Mucosa of descending colon (tissue), 3 donors: ENCODE data around the gene SYTL2. TPM values are rescaled to one million over a fixed set of nuclear protein-coding genes. Genes with fewer than 3 reads are reported as not detected.
"Not testable (repeated sequence)": the region's sequence is repeated elsewhere in the genome, so short reads cannot be mapped to it uniquely, and the experiment has no call there.

Source experiments
- ATAC-seq: fragments of 200-7000 bp; cut with Tn5 transposase; one replicate; pipeline ENCODE4 v1.9.1; 2020; ENCODE audit warnings: mild to moderate bottlenecking, moderate library complexity
- DNase-seq, 3 donors: peaks; one replicate each; pipeline ENCODE4 v3.0.0-alpha.2; 2020
- H3K36me3 ChIP-seq: fragments of 200-600 bp; one replicate; pipeline ENCODE4 v1.8.0; 2021; ENCODE audit warnings: low read depth, mild to moderate bottlenecking
- H3K4me1 ChIP-seq: fragments of 200-600 bp; one replicate; pipeline ENCODE4 v1.8.0; 2021; ENCODE audit warnings: low read depth, mild to moderate bottlenecking
- H3K4me3 ChIP-seq: fragments of 200-600 bp; one replicate; pipeline ENCODE4 v1.8.0; 2021; ENCODE audit warnings: mild to moderate bottlenecking
- H3K9me3 ChIP-seq: fragments of 200-600 bp; one replicate; pipeline ENCODE4 v1.8.0; 2021; ENCODE audit warnings: mild to moderate bottlenecking
- CTCF ChIP-seq: fragments of 200-600 bp; IDR thresholded peaks from one replicate; pipeline ENCODE4 v1.8.0; 2022; ENCODE audit warnings: antibody characterized with exemption, mild to moderate bottlenecking
- intact Hi-C, 2 donors: fragments of 100-400 bp; cut with DNase I in 1 of 2; cut with micrococcal nuclease in 1 of 2; formaldehyde crosslinking; loops; one replicate each; pipeline versions ENCODE4 v1.11.0 to v1.11.1; 2022; cut with DNase I, micrococcal nuclease
- total RNA-seq, 3 donors: library from RNA; stranded (reverse); fragmentation: NEBNext Ultra II Directional in 2 of 3; extraction: Animal tissue kit (Norgen Biotek cat#: 25700) in 2 of 3; gene quantifications; one replicate each; pipeline versions ENCODE4 v1.2.1 to v1.2.4, GENCODE V29; 2021 to 2023
- donor health status: DM: no; HTN: no; CAD: no; lungs with moderate emphysema.
- donor health status: DM: no; HTN: no; CAD: no.
- donor health status: DM: no; HTN: yes; CAD: no.

The SYTL2 gene
- total RNA-seq, 3 donors from 2014 or later, result 150 to 502 (median 282) TPM

- H3K4me3 ChIP-seq, result no peak overlapping the region
- TF ChIP-seq CTCF, result no peak
- intact Hi-C loops, result no loop called here
- H3K9me3 ChIP-seq, result no peaks in the 10 kb centered on the region
- no peaks in the 10 kb centered on the region for H3K36me3 ChIP-seq
- ATAC-seq (no peak), DNase-seq (no peak)
- peaks cover 25% of the 10 kb centered on the region for H3K4me1 ChIP-seq
Measured at GRCh38 chr11:85656777-85657176, 154.2 kb downstream of the SYTL2 start.

GRCh38 chr11:85654343-85654742 lies 156.6 kb downstream of the SYTL2 start:
- H3K4me1 ChIP-seq, ATAC-seq, intact Hi-C loops, DNase-seq, H3K9me3 ChIP-seq, H3K36me3 ChIP-seq, H3K4me3 ChIP-seq: not testable (repeated sequence)

- intact Hi-C loops, result no loop called here
- ATAC-seq, result no peak
Measured at GRCh38 chr11:85652786-85653447, 158.0 kb downstream of the SYTL2 start.

GRCh38 chr11:85651118-85651517 lies 159.8 kb downstream of the SYTL2 start:
- H3K9me3 ChIP-seq, result no peaks in the 10 kb centered on the region
- peaks cover 17% of the 10 kb centered on the region for H3K4me1 ChIP-seq
- TF ChIP-seq CTCF, result no peak
- no peak for ATAC-seq
- intact Hi-C loops, result no loop called here
- no peaks in the 10 kb centered on the region for H3K36me3 ChIP-seq
- no peak overlapping the region for H3K4me3 ChIP-seq
- no peak for DNase-seq

More at GRCh38 chr11:85652786-85653447, 158.0 kb downstream of the SYTL2 start:
- Histone ChIP-seq H3K36me3 (no peaks in the 10 kb centered on the region), H3K4me3 (no peak overlapping the region), H3K4me1 (peaks cover 11% of the 10 kb centered on the region), H3K9me3 (no peaks in the 10 kb centered on the region)
- TF ChIP-seq CTCF, result no peak
- DNase-seq, result no peak

- no peaks in the 10 kb centered on the region for H3K9me3 ChIP-seq
- no peak for TF ChIP-seq CTCF
- DNase-seq, result peak; percentile 94 to 95 (median 95)
- intact Hi-C loops, result no loop called here
- peaks cover 17% of the 10 kb centered on the region for H3K4me1 ChIP-seq
- H3K36me3 ChIP-seq, result no peaks in the 10 kb centered on the region
- H3K4me3 ChIP-seq, result peak within 1 kb of the TSS; percentile 29
- peak; percentile 99 for ATAC-seq
Measured at GRCh38 chr11:85647604-85648299, 163.2 kb downstream of the SYTL2 start, which contains the start of gene TMEM126A. TMEM126A (plus strand) TSS chr11:85647967; CDS start chr11:85650256, 2,289 bp downstream.

- DNase-seq (no peak), ATAC-seq (peak; percentile 5)
- Histone ChIP-seq H3K4me3 (peak overlapping the region; percentile 29), H3K36me3 (no peaks in the 10 kb centered on the region), H3K9me3 (no peaks in the 10 kb centered on the region), H3K4me1 (peaks cover 17% of the 10 kb centered on the region)
- intact Hi-C loops, result no loop called here
- TF ChIP-seq CTCF, result no peak
Measured at GRCh38 chr11:85647078-85647477, 163.9 kb downstream of the SYTL2 start.
